Ovary (tissue), 9 donors: ENCODE data around the gene SMAP2. TPM values are rescaled to one million over a fixed set of nuclear protein-coding genes. Genes with fewer than 3 reads are reported as not detected.

Experiments used
- DNase-seq, 5 donors: peaks; one replicate each; pipeline ENCODE4 v3.0.0-alpha.2; 2019 to 2020
- H3K27ac ChIP-seq, 2 donors: fragments of 200-600 bp; one replicate each; pipeline versions ENCODE4 v1.5.1 to v1.8.0; 2019 to 2022
- H3K27me3 ChIP-seq: fragments of 200-600 bp; one replicate; pipeline ENCODE4 v1.8.0; 2022
- H3K36me3 ChIP-seq: fragments of 200-600 bp; sonication (generic); one replicate; pipeline ENCODE4 v1.5.1; 2019
- H3K4me1 ChIP-seq: one replicate; pipeline ENCODE4 v1.8.1; 2013; ENCODE audit warnings: mild to moderate bottlenecking, moderate library complexity; ENCODE audit not compliant: insufficient read depth
- H3K4me3 ChIP-seq: fragments of 200-600 bp; sonication (generic); one replicate; pipeline ENCODE4 v1.5.1; 2017
- H3K9me3 ChIP-seq, 2 donors: fragments of 200-600 bp in 1 of 2; sonication (generic) in 1 of 2; one replicate each; pipeline versions ENCODE4 v1.5.1 to v1.8.1; 2013 to 2019; ENCODE audit warnings: mild to moderate bottlenecking in 1 of 2, moderate library complexity in 1 of 2
- CTCF ChIP-seq, 3 donors: fragments of 450-650 bp in 2 of 3; fragments of 200-600 bp in 1 of 3; IDR thresholded peaks; one replicate each; pipeline versions ENCODE4 v1.5.1 to v1.8.0; 2016 to 2022; ENCODE audit warnings: antibody characterized with exemption in 3 of 3, mild to moderate bottlenecking in 1 of 3
- EP300 ChIP-seq: sonication (generic); formaldehyde crosslinking; IDR thresholded peaks from one replicate; pipeline ENCODE4 v1.6.1; 2017; ENCODE audit warnings: antibody characterized with exemption
- POLR2A ChIP-seq: fragments of 450-650 bp; IDR thresholded peaks from one replicate; pipeline ENCODE4 v1.6.1; 2017; ENCODE audit warnings: antibody characterized with exemption, mild to moderate bottlenecking, moderate library complexity
- WGBS, 3 donors: extraction: QIAGEN DNeasy Blood & Tissue Kit in 1 of 3; methylation state at CpG; one replicate each; pipeline versions ENCODE4 v1.1.5 to v1.1.7; 2013 to 2017; 5-methylcytosine and 5-hydroxymethylcytosine counted together
- intact Hi-C, 4 donors: fragments of 100-400 bp; cut with DNase I; formaldehyde crosslinking; loops; one replicate each; pipeline versions ENCODE4 v1.11.0 to v1.15.1; 2022 to 2023
- polyA plus RNA-seq, 2 donors: library from polyadenylated mRNA; stranded (reverse); fragments of 200-250 nt in 1 of 2; fragments of 350-450 nt in 1 of 2; fragmentation: Illumina TruSeq in 1 of 2; extraction: RNeasy Lipid Tissue Mini Kit (QIAGEN cat#74804) in 1 of 2; gene quantifications; one replicate each; pipeline ENCODE4 v1.2.3, GENCODE V29; 2013 to 2014
- total RNA-seq, 7 donors: library from RNA; depleted of rRNA in 2 of 7; stranded (reverse); fragments of >200 nt in 2 of 7; fragmentation: NEBNext Ultra II Directional in 3 of 7; extraction: Animal tissue kit (Norgen Biotek cat#: 25700) in 3 of 7; gene quantifications; one replicate each; pipeline versions ENCODE4 v1.1.0 to v1.2.4, GENCODE V29; 2016 to 2023
- donor health status: DM: no; HTN: no; CAD: no; lungs with moderate emphysema.
- donor health status: DM: no; HTN: no; CAD: no.
- donor health status: Bipolar disorder and iron deficiency.
- donor health status: DM: yes; HTN: yes; CAD: no.
- donor health status: DM: no; HTN: no; CAD: no.
- donor health status: DM: yes; HTN: yes; CAD: no.

SMAP2 gene
- total and polyA plus RNA-seq, 9 donors, result 10.7 to 72.0 (median 15.4) TPM

GRCh38 chr1:40357625-40358024 is 15.9 kb upstream of the SMAP2 start:
- no peak for TF ChIP-seq EP300
- no peak for TF ChIP-seq POLR2A
- no peak for TF ChIP-seq CTCF (IDR thresholded peaks at IDR 0.05)
- no peak overlapping the region for H3K27ac ChIP-seq
- DNase-seq, result no peak
- no peaks in the 10 kb centered on the region for H3K36me3 ChIP-seq
- peaks cover 0 to 4% of the 10 kb centered on the region in 2 donors for H3K9me3 ChIP-seq
- H3K27me3 ChIP-seq, result no peaks in the 10 kb centered on the region
- no peaks in the 10 kb centered on the region for H3K4me1 ChIP-seq
- intact Hi-C loops, result no loop called here
- H3K4me3 ChIP-seq, result no peak overlapping the region

GRCh38 chr1:40360631-40361030 is 12.9 kb upstream of the SMAP2 start:
- TF ChIP-seq EP300 (no peak), POLR2A (no peak), CTCF (IDR thresholded peaks at IDR 0.05) (no peak)
- no peak overlapping the region for H3K4me3 ChIP-seq
- DNase-seq, result no peak
- H3K4me1 ChIP-seq, result no peaks in the 10 kb centered on the region
- H3K27me3 ChIP-seq, result no peaks in the 10 kb centered on the region
- intact Hi-C loops, result no loop called here
- H3K36me3 ChIP-seq, result no peaks in the 10 kb centered on the region
- no peak overlapping the region for H3K27ac ChIP-seq
- peaks cover 0 to 4% of the 10 kb centered on the region in 2 donors for H3K9me3 ChIP-seq

DNA sequence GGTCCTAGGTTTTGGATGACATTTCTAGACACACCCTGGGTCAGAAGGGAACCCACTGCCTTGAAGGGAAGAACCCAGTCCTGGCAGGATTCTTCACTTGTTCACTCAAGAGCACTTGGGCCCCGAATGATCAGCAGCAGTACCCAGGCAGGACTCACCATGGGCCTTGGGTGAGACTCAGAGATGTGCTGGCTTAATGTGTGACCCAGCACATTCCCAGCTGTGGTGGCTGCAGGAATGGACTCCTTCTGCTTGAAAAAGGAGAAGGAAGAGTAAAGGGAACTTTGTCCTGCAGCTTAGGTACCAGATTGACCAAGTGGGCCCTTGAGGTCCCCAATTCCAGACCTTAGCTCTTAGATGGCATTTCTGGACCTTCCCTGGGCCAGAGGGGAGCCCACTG is 12.3 kb upstream of the SMAP2 start:
- Histone ChIP-seq H3K27me3 (no peaks in the 10 kb centered on the region), H3K9me3 (peaks cover 0 to 4% of the 10 kb centered on the region in 2 donors), H3K4me3 (no peak overlapping the region), H3K36me3 (no peaks in the 10 kb centered on the region), H3K4me1 (no peaks in the 10 kb centered on the region), H3K27ac (no peak overlapping the region)
- no peak for TF ChIP-seq EP300
- no peak for TF ChIP-seq POLR2A
- TF ChIP-seq CTCF (IDR thresholded peaks at IDR 0.05), result no peak
- 88 to 100% (median 93%) methylated on average over 1 of the region's 1 CpG for WGBS, 3 donors
- intact Hi-C loops, result no loop called here
- no peak for DNase-seq

GRCh38 chr1:40361637-40362036 is 11.9 kb upstream of the SMAP2 start:
- Histone ChIP-seq H3K4me3 (no peak overlapping the region), H3K27me3 (no peaks in the 10 kb centered on the region), H3K36me3 (no peaks in the 10 kb centered on the region), H3K27ac (no peak overlapping the region), H3K4me1 (no peaks in the 10 kb centered on the region), H3K9me3 (peaks cover 0 to 4% of the 10 kb centered on the region in 2 donors)
- DNase-seq, result no peak
- 79 to 86% (median 83%) methylated on average over 4 of the region's 4 CpGs for WGBS, 3 donors
- intact Hi-C loops, result no loop called here
- no peak for TF ChIP-seq EP300
- TF ChIP-seq POLR2A, result no peak
- no peak for TF ChIP-seq CTCF (IDR thresholded peaks at IDR 0.05)

GRCh38 chr1:40362199-40362598 is 11.3 kb upstream of the SMAP2 start:
- Histone ChIP-seq H3K4me3 (no peak overlapping the region), H3K27ac (no peak overlapping the region), H3K4me1 (no peaks in the 10 kb centered on the region), H3K36me3 (no peaks in the 10 kb centered on the region), H3K27me3 (no peaks in the 10 kb centered on the region), H3K9me3 (peaks cover 0 to 4% of the 10 kb centered on the region in 2 donors)
- DNase-seq, result no peak
- intact Hi-C loops, result no loop called here
- TF ChIP-seq POLR2A, result no peak
- no peak for TF ChIP-seq CTCF (IDR thresholded peaks at IDR 0.05)
- no peak for TF ChIP-seq EP300
- WGBS, 3 donors, result 78 to 84% (median 79%) methylated on average over 2 of the region's 2 CpGs
